Panc1 (cell line): ENCODE data around the gene HTR3C. TPM values are rescaled to one million over a fixed set of nuclear protein-coding genes. Genes with fewer than 3 reads are reported as not detected.

Experiments
- ATAC-seq: fragments of 200-7000 bp; cut with Tn5 transposase; 2 replicates; pipeline ENCODE4 v1.9.1; 2020; ENCODE audit warnings: mild to moderate bottlenecking, moderate library complexity
- BruUV-seq: library from RNA; stranded (reverse); fragments of 400-500 nt; replicated peaks from 2 replicates; lab custom pipeline; 2021; lab: Mats Ljungman, UMichigan
- CTCF ChIA-PET: fragments of 300-600 bp; sonication (Branson Sonifier 250); formaldehyde crosslinking; loops from one replicate; lab custom pipeline; 2022; ENCODE audit warnings: antibody characterized with exemption; lab: Charles Lee
- POLR2A ChIA-PET: fragments of 300-600 bp; sonication (Branson Sonifier 250); formaldehyde crosslinking; loops from one replicate; lab custom pipeline; 2022; ENCODE audit warnings: antibody characterized with exemption; lab: Charles Lee
- DNase-seq: peaks from one replicate; pipeline ENCODE4 v3.0.0-alpha.2; 2010; ENCODE audit warnings: low read depth, low spot score
- H3K27ac ChIP-seq: 2 replicates; pipeline ENCODE4 v1.5.1; 2011; ENCODE audit warnings: mild to moderate bottlenecking, low read length, inconsistent platforms
- H3K27me3 ChIP-seq: fragments of 200-500 bp; sonication (Bioruptor generic); 2 replicates; pipeline ENCODE4 v1.6.0; 2014; ENCODE audit warnings: low read length, inconsistent platforms; ENCODE audit not compliant: control insufficient read depth, insufficient read depth
- H3K36me3 ChIP-seq: fragments of 200-500 bp; sonication (Bioruptor generic); 2 replicates; pipeline ENCODE4 v1.5.1; 2014; ENCODE audit warnings: inconsistent platforms, mild to moderate bottlenecking, low read length, moderate library complexity; ENCODE audit not compliant: control insufficient read depth, insufficient read depth
- H3K4me1 ChIP-seq: 2 replicates; pipeline ENCODE4 v1.5.1; 2011; ENCODE audit warnings: inconsistent platforms, mild to moderate bottlenecking, low read length, moderate library complexity; ENCODE audit not compliant: control insufficient read depth, insufficient read depth
- H3K4me3 ChIP-seq, 2 experiments: 2 replicates each; pipeline ENCODE4 v1.5.1; 2011 to 2012; ENCODE audit warnings: low read depth in 2 of 2, low read length in 2 of 2, mild to moderate bottlenecking in 2 of 2, inconsistent platforms in 1 of 2, moderate library complexity in 1 of 2
- H3K9me3 ChIP-seq: fragments of 200-500 bp; sonication (Bioruptor generic); 2 replicates; pipeline ENCODE4 v1.5.1; 2014; ENCODE audit warnings: low read depth, mild to moderate bottlenecking, inconsistent platforms, low read length, moderate library complexity; ENCODE audit not compliant: control insufficient read depth, insufficient read depth
- POLR2AphosphoS5 ChIP-seq: IDR thresholded peaks from 2 replicates; pipeline ENCODE4 v1.6.1; 2012; ENCODE audit warnings: mild to moderate bottlenecking, low read depth, low read length, moderate library complexity
- SIN3A ChIP-seq: IDR thresholded peaks from 2 replicates; pipeline ENCODE4 v1.6.1; 2012; ENCODE audit warnings: low read depth, mild to moderate bottlenecking, low read length, moderate library complexity, borderline replicate concordance; ENCODE audit not compliant: insufficient read depth
- TCF7L2 ChIP-seq: IDR thresholded peaks from 2 replicates; pipeline ENCODE4 v1.6.1; 2011; ENCODE audit warnings: mild to moderate bottlenecking, low read depth, low read length, inconsistent platforms
- in situ Hi-C: cut with HindIII; loops from 2 replicates; pipeline ENCODE4 v1.10.0; 2016; ENCODE audit warnings: low sequenced_read_pairs, low pct_unique_long_range_greater_than_20kb
- intact Hi-C: fragments of 100-400 bp; cut with micrococcal nuclease; formaldehyde crosslinking; loops from one replicate; pipeline ENCODE4 v1.10.0; 2022; ENCODE audit not compliant: unreplicated experiment
- total RNA-seq: library from RNA; stranded (reverse); gene quantifications from one replicate; pipeline ENCODE4 v1.2.1, GENCODE V29; 2021; ENCODE audit not compliant: unreplicated experiment
- TF ChIP-seq, protein P1 (sequence below), 2 experiments: IDR thresholded peaks; 2 replicates each; pipeline ENCODE4 v1.6.1; 2011 to 2012; ENCODE audit warnings: low read depth in 2 of 2, control low read depth in 1 of 2, low read length in 1 of 2, mild to moderate bottlenecking in 1 of 2, moderate library complexity in 1 of 2; ENCODE audit not compliant: insufficient read depth in 1 of 2
- TF ChIP-seq, protein P2 (sequence below): fragments of 450-650 bp; IDR thresholded peaks from 2 replicates; pipeline ENCODE4 v1.5.1; 2017; ENCODE audit warnings: mild to moderate bottlenecking

Gene HTR3C
- total RNA-seq, 1 experiment from 2014 or later, result not detected

DNA sequence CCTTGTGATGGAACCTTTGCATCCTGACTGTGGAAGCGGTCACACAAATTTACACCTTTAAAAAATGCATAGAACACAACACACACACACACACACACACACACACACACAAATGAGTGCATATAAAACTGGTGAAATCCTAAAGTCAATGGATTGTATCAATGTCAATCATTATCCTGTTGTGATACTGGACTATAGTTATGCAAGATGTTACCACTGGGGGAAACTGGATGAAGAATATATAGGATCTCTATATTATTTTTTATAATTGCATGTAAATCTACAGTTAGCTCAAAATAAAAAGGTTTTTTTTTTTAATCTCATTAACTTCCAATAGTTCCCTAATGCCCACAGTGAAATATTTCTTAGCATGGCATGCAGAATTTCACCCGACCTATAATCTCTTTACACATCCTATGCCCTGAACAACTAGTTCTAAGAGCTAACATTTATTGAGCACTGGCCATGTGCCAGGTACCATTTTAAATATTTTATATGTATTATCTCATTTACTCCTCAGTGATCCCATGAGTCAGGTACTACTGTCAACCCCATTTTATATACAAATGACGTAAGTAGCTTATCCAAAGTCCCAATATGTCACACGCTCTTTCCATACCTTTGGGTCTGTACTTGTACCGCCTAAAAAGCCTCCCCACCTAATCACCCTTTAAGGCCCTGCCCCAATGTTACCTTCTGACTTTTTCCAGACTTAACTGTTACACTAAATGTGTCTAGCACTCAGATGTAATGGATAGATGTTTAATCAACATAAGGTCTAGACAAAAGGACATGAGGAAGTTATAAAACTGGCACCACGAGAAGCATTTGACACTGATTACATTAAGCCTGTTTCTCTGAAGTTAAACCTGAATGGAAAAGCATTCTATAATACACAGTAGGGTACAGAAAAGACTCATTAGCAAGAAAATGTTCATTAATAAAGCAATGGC is 40.6 kb upstream of the HTR3C start:
- ChIA-PET POLR2A (no interaction called here), CTCF (interaction anchor here (0.8 kb wide), 1 partner anchor 532 kb away, joined by 4 read pairs; no protein-coding TSS in a partner anchor)
- Histone ChIP-seq H3K27me3 (no peaks in the 10 kb centered on the region), H3K9me3 (no peaks in the 10 kb centered on the region), H3K36me3 (peaks cover 3% of the 10 kb centered on the region; the same call in 1 of the 2 replicates), H3K4me1 (peaks cover 19% of the 10 kb centered on the region), H3K4me3 (no peak overlapping the region), H3K27ac (no peak overlapping the region)
- BruUV-seq, result no TSS peak
- no peak for DNase-seq
- in situ Hi-C loops, result no loop called here
- ATAC-seq, result no peak
- intact Hi-C loops, result no loop called here
- no peak for TF ChIP-seq SIN3A
- TF ChIP-seq, protein P1, sequence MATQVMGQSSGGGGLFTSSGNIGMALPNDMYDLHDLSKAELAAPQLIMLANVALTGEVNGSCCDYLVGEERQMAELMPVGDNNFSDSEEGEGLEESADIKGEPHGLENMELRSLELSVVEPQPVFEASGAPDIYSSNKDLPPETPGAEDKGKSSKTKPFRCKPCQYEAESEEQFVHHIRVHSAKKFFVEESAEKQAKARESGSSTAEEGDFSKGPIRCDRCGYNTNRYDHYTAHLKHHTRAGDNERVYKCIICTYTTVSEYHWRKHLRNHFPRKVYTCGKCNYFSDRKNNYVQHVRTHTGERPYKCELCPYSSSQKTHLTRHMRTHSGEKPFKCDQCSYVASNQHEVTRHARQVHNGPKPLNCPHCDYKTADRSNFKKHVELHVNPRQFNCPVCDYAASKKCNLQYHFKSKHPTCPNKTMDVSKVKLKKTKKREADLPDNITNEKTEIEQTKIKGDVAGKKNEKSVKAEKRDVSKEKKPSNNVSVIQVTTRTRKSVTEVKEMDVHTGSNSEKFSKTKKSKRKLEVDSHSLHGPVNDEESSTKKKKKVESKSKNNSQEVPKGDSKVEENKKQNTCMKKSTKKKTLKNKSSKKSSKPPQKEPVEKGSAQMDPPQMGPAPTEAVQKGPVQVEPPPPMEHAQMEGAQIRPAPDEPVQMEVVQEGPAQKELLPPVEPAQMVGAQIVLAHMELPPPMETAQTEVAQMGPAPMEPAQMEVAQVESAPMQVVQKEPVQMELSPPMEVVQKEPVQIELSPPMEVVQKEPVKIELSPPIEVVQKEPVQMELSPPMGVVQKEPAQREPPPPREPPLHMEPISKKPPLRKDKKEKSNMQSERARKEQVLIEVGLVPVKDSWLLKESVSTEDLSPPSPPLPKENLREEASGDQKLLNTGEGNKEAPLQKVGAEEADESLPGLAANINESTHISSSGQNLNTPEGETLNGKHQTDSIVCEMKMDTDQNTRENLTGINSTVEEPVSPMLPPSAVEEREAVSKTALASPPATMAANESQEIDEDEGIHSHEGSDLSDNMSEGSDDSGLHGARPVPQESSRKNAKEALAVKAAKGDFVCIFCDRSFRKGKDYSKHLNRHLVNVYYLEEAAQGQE (IDR thresholded peaks at IDR 0.05; ENCODE audit: insufficient read depth in 1 of 2, low read depth in 2 of 2, low read length in 1 of 2), result no peak
- TF ChIP-seq POLR2AphosphoS5, result no peak
- no peak for TF ChIP-seq TCF7L2
- TF ChIP-seq, protein P2, sequence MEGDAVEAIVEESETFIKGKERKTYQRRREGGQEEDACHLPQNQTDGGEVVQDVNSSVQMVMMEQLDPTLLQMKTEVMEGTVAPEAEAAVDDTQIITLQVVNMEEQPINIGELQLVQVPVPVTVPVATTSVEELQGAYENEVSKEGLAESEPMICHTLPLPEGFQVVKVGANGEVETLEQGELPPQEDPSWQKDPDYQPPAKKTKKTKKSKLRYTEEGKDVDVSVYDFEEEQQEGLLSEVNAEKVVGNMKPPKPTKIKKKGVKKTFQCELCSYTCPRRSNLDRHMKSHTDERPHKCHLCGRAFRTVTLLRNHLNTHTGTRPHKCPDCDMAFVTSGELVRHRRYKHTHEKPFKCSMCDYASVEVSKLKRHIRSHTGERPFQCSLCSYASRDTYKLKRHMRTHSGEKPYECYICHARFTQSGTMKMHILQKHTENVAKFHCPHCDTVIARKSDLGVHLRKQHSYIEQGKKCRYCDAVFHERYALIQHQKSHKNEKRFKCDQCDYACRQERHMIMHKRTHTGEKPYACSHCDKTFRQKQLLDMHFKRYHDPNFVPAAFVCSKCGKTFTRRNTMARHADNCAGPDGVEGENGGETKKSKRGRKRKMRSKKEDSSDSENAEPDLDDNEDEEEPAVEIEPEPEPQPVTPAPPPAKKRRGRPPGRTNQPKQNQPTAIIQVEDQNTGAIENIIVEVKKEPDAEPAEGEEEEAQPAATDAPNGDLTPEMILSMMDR, result no peak

- BruUV-seq, result no TSS peak
- TF ChIP-seq, protein P1 (IDR thresholded peaks at IDR 0.05; ENCODE audit: insufficient read depth in 1 of 2, low read depth in 2 of 2, low read length in 1 of 2), result no peak
- TF ChIP-seq, protein P2, result no peak
- TF ChIP-seq TCF7L2 (no peak), SIN3A (no peak), POLR2AphosphoS5 (no peak)
- CTCF ChIA-PET, result interaction anchor here (0.6 to 2.5 kb wide), 4 partner anchors 12 to 265 kb away, joined by 3 to 11 read pairs (median 4); partner anchors contain the start of gene PARL
- Histone ChIP-seq H3K9me3 (no peaks in the 10 kb centered on the region), H3K36me3 (peaks cover 3% of the 10 kb centered on the region; the same call in 1 of the 2 replicates), H3K27ac (no peak overlapping the region), H3K4me1 (peaks cover 19% of the 10 kb centered on the region), H3K27me3 (no peaks in the 10 kb centered on the region), H3K4me3 (peak overlapping the region in 1 of 2 experiments; percentile 73; a peak in 2 of 4 replicates)
- DNase-seq (no peak), ATAC-seq (no peak)
- in situ Hi-C loops, result no loop called here
- POLR2A ChIA-PET, result no interaction called here
- intact Hi-C loops, result no loop called here
Measured at GRCh38 chr3:184015381-184016019, 37.3 kb upstream of the HTR3C start.
